Stimulated activated CD4-positive, alpha-beta T cell treated with anti-CD3 and anti-CD28 coated beads, Interleukin-1b, Interleukin-23, amount 100 ng/mL, for 1 hour (primary cell): Measurements from ENCODE around the gene SAPCD2.

Source experiments
- DNase-seq, 2 donors: peaks; one replicate each; pipeline ENCODE4 v3.0.0-alpha.2; 2020; ENCODE audit warnings: low read depth in 2 of 2

SAPCD2 gene

GRCh38 chr9:137107312-137107921 is 37.1 kb upstream of the SAPCD2 start:
- DNase-seq, result no peak

- DNase-seq, result no peak
Measured at GRCh38 chr9:137106662-137107250, 36.4 kb upstream of the SAPCD2 start.

DNA sequence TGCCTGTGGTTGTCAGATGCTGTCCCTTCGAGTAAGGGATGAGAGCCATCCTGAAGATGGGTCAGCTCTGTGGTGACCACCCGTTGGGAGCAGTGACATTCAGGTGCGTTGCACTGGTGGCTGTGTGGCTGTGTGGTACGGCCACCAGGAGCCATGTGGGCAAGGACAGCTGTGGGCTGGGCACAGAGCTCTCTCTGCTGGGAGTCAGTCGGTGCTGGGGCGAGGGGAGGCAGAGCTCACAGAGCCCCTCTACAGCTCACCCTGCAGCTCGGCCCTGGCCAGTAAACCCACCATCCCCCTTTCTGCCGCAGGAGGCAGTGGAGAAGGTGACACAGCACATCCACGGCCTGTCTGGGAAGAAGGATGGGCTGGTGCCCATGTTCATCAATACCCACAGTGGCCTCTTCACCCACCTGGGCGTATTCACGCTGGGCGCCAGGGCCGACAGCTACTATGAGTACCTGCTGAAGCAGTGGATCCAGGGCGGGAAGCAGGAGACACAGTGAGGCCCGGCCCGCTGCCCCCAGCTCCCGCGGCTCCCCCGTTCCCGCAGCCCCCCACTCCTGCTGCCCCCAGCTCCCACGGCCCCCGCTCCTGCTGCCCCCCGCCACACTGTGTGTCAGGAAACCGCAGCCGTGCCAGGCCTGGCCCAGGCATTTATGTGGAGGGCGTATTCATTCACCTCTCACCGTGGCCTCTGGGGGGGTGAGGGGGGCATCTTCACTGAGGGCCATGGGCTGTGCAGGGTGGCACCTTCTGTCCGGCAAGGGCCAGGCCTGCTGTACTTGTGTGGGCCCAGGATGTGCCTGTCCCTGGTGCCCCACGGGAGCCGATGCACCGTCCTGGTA is 35.7 kb upstream of the SAPCD2 start:
- DNase-seq, result no peak

DNA sequence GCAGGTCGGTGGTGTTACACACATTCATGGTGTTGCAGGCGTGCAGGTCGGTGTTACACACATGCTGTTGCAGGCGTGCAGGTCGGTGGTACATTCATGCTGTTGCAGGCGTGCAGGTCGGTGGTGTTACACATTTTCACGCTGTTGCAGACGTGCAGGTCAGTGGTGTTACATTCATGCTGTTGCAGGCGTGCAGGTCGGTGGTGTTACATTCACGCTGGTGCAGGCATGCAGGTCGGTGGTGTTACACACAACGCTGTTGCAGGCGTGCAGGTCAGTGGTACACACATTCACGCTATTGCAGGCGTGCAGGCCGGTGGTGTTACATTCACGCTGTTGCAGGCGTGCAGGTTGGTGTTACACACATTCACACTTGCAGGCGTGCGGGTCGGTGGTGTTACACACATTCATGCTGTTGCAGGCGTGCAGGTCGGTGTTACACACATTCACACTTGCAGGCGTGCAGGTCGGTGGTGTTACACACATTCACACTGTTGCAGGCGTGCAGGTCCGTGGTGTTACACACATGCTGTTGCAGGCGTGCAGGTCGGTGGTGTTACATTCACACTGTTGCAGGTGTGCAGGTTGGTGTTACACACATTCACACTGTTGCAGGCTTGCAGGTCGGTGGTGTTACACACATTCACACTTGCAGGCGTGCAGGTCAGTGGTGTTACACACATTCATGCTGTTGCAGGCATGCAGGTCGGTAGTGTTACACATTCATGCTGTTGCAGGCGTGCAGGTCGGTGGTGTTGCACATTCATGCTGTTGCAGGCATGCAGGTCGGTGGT is 33.0 kb upstream of the SAPCD2 start:
- no peak for DNase-seq

GRCh38 chr9:137099231-137099630 is 28.9 kb upstream of the SAPCD2 start:
- no peak for DNase-seq

DNA sequence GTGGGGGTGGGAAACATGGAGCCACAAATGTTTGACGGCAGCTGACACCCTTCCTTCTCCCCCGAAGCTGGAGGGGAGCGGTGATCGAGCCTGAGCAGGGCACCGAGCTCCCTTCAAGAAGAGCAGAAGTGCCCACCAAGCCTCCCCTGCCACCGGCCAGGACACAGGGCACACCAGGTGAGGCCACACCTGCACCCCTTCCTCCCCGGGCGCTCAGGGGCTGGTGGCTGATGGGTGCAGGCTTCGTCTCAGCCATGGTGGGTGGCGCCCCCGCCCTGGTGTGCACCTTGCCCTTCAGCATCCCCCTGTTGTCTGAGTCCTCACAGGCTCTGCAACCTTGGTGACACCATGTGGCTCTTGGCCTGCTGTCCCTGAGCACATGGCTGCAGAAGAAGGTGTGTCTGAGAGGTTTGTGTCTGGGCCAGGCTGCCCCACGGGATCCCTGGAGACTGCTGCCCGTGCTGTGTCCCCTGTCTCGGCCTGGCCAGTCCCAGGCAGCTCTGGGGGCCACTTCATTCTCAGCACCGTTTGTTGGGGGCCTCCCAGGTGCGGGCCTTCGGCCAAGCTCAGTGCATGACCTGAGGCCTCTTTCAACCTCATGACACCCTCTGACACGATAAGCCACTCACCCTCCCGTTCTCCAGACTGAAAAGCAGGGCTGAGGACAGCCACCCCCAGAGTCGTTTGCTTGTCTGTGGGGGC is 27.6 kb upstream of the SAPCD2 start:
- no peak for DNase-seq

GRCh38 chr9:137096785-137097546 is 26.6 kb upstream of the SAPCD2 start:
- DNase-seq, result no peak

DNA sequence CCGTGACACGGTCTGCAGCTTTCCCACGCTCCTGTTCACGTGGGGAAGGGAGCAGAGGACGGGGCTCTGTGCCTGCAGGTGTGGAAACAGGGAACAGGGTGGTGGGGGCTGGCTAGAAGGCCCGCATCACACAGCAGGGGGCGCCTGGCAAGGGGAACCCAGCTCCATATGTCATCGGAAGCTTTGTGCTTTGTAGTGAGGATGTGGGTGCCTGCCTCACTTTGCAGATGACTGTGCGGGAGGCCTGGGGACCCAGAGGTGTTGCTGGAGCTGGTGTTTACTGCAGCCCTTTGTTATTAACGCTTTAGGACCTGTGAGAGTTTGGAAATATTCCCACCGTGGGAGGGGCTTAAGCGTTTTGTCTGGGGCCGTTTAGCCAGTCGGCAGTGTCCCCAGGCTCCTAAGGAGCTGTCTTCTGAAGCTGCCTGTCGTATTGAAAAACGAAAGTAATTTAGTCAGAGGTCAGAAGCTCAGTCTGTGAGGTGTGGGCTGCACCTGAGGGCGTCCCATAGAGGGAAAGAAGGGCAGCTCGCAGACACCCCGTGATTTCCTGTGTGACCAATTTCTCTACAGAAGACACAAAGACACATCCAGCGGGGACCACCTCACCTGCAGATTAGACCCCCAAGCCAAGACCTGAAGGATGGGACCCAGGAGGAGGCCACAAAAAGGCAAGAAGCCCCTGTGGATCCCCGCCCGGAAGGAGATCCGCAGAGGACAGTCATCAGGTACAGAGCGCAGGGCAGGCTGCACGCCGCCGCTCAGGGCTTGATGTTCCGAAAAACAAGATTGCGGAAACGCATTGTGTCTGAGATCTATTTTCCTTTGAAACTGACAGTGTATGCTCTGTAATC is 25.5 kb upstream of the SAPCD2 start:
- peak; percentile 61 to 68 for DNase-seq

DNA sequence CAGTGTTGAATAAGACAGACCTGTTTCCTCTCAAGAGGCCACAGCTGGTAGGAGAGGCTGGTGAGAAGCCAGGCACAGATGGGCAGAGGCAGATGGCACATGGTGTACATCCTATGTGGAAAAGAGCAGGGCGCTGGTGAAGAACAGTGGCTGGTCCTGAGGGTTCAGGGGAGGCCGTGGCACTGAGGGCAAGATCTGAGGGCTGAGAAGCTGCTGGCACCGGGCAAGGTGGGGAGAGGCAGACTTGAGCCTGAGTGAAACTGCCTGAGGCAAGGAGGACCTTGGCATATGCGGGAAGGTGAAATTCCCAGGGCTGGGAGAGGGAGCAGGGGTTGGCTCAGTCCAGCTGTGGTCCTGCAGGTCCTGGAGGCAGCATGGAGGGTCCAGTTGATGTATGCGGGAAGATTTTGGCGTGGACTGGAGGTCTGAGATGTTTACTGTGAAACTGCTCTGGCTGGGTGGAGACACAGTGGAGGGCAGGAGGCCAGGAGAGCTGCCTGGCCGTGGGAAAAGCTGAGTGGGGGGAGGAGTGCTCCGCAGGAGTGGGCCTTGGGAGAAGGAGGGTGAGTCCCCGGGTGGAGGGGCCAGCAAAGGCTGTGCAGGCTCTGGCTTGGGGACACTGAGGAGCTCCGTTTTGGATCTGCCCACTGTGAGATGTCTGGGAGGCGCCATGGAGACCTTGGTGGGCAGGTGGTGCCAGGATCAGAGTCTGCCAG is 19.0 kb upstream of the SAPCD2 start:
- DNase-seq, result no peak

DNA sequence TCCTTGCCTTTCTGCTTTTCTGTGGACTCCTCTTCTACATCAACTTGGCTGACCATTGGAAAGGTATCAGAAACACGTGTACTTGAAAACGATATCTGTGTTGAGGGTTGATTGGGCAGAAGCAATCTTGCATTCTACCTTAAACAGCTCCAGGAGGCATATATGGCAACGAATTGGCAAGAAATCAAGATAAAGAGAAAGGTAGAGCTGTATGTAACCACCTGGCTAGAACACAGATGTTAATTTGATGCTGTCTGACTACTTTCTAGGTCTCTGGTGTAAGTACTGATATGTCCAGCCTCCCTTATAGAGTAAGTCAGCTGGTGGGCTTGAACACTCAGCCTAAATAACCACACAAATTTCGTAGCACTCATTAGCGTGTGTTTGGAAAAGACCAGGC is 17.8 kb upstream of the SAPCD2 start:
- no peak for DNase-seq

DNA sequence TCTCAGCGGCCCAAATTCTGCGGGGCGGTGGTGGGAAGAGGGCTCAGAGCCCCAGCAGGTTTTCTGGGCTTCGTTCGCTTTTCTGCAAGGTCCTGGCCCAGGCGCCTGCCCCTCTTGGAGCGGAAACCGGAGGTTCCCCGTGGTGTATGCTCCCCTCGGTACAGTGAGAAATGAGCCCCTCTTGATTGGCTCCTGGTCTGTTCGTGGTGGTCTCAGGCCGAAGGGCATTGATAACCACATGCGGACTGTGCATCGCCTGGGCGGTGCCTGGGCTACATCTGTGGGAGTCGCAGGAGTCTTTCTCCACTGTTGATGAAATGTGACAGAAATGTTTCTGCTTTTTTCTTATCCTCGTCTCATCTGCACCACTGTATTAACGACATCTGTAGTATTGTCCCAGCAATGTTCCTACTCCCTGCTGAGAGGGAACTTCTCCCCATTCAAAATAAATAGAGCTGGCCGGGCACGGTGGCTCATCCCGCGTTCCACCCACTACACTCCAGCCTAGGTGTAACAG is 17.1 kb upstream of the SAPCD2 start:
- DNase-seq, result no peak

- peak; percentile 98 to 100 for DNase-seq
Measured at GRCh38 chr9:137086531-137087408, 16.4 kb upstream of the SAPCD2 start, which contains the start of gene MAN1B1. Gene MAN1B1, plus strand, starts transcription at chr9:137086985. Its CDS starts 15 bp downstream, at chr9:137087000.

DNA sequence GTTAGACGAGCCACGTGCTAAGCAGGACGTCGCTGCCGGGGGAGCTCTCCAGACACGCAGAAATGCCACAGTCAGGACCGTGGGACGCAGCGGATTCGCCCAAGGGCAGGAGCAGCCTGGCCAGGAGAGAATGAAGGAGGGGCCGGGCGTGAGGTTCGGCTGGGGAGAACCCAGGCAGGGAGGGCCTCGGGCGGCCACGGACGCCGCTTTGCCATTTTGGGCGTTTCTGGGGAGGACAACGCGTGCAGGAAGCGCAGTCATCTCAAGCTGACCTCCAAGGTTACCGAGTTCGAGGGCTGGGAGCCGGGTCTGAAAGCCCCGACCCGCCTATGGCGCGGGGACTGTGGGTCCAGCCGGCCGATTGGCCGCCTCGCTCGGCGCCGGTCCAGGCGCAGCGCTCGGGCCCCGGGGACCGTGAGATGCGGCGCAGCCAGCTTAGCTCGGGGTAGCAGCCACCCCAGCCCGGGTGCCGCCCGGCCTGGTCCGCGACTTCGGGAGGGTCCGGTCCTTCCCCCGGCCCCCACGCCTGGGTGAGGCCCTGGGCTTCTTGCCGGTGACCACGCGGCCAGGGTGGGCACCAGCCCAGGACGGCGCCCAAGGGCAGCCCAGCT is 15.7 kb upstream of the SAPCD2 start:
- DNase-seq, result no peak

- DNase-seq, result no peak
Measured at GRCh38 chr9:137084526-137084925, 14.2 kb upstream of the SAPCD2 start.

- no peak for DNase-seq
Measured at GRCh38 chr9:137083394-137084004, 13.1 kb upstream of the SAPCD2 start.

GRCh38 chr9:137082925-137083290 is 12.6 kb upstream of the SAPCD2 start:
- DNase-seq, result no peak
